ENCODE results near the gene ACAD8.

DNA sequence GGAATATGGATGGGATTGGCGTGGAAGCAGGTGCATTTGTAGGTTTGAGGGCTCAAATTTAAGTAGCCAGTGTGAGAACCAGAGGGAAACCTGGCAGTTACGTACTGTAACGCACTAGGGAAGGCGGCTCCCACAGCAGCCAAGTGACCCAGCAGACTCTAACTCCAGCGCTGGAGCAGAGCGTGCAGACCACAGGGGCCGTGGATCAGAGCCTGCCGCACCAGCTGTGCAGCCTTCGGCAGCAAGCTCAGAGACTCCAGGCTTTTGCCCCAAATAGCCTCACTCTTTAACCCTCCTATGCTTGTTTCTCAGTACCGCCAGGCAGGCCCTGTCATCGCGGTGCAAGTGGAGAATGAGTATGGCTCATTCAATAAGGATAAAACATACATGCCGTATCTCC, 35.1 kb downstream of the ACAD8 start:
- TF ChIP-seq, protein P1, sequence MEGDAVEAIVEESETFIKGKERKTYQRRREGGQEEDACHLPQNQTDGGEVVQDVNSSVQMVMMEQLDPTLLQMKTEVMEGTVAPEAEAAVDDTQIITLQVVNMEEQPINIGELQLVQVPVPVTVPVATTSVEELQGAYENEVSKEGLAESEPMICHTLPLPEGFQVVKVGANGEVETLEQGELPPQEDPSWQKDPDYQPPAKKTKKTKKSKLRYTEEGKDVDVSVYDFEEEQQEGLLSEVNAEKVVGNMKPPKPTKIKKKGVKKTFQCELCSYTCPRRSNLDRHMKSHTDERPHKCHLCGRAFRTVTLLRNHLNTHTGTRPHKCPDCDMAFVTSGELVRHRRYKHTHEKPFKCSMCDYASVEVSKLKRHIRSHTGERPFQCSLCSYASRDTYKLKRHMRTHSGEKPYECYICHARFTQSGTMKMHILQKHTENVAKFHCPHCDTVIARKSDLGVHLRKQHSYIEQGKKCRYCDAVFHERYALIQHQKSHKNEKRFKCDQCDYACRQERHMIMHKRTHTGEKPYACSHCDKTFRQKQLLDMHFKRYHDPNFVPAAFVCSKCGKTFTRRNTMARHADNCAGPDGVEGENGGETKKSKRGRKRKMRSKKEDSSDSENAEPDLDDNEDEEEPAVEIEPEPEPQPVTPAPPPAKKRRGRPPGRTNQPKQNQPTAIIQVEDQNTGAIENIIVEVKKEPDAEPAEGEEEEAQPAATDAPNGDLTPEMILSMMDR (IDR thresholded peaks at IDR 0.05), result no peak
- no peak for TF ChIP-seq EP300 (IDR thresholded peaks at IDR 0.05)
